ENCODE measurements around the gene MFN1.

MFN1 gene

GRCh38 chr3:179401561-179401960, 54.1 kb downstream of the MFN1 start:
- Histone ChIP-seq H3K27ac (ENCODE audit: insufficient read depth, low read depth, low read length, poor library complexity, severe bottlenecking) (no peak overlapping the region), H3K36me3 (ENCODE audit: control insufficient read depth, insufficient read depth, low read length) (no peaks in the 10 kb centered on the region), H3K9me3 (ENCODE audit: control insufficient read depth, low read length) (no peaks in the 10 kb centered on the region), H3K4me1 (ENCODE audit: control insufficient read depth, insufficient read depth, low read length) (no peaks in the 10 kb centered on the region), H3K4me3 (ENCODE audit: insufficient read depth, low read depth, low read length) (no peak overlapping the region), H3K27me3 (ENCODE audit: control insufficient read depth, insufficient read depth, low read length, poor library complexity, severe bottlenecking) (no peaks in the 10 kb centered on the region)
- WGBS, 2 experiments = 82 to 84% methylated on average over 3 of the region's 3 CpGs

GRCh38 chr3:179402963-179403362, 55.5 kb downstream of the MFN1 start:
- H3K27me3 ChIP-seq (ENCODE audit: control insufficient read depth, insufficient read depth, low read length, poor library complexity, severe bottlenecking) = no peaks in the 10 kb centered on the region
- H3K9me3 ChIP-seq (ENCODE audit: control insufficient read depth, low read length) = no peaks in the 10 kb centered on the region
- no peak overlapping the region for H3K27ac ChIP-seq (ENCODE audit: insufficient read depth, low read depth, low read length, poor library complexity, severe bottlenecking)
- 73 to 82% methylated on average over 4 to 5 of the region's 5 CpGs for WGBS, 2 experiments
- H3K4me1 ChIP-seq (ENCODE audit: control insufficient read depth, insufficient read depth, low read length) = no peaks in the 10 kb centered on the region
- H3K36me3 ChIP-seq (ENCODE audit: control insufficient read depth, insufficient read depth, low read length) = no peaks in the 10 kb centered on the region
- H3K4me3 ChIP-seq (ENCODE audit: insufficient read depth, low read depth, low read length) = no peak overlapping the region

- no peaks in the 10 kb centered on the region for H3K36me3 ChIP-seq (ENCODE audit: control insufficient read depth, insufficient read depth, low read length)
- H3K4me3 ChIP-seq (ENCODE audit: insufficient read depth, low read depth, low read length) = no peak overlapping the region
- no peaks in the 10 kb centered on the region for H3K27me3 ChIP-seq (ENCODE audit: control insufficient read depth, insufficient read depth, low read length, poor library complexity, severe bottlenecking)
- no peaks in the 10 kb centered on the region for H3K9me3 ChIP-seq (ENCODE audit: control insufficient read depth, low read length)
- WGBS, 2 experiments = 90% methylated on average over 2 of the region's 2 CpGs; no CpG with 5 or more reads in 1 of the 2 experiments
- no peaks in the 10 kb centered on the region for H3K4me1 ChIP-seq (ENCODE audit: control insufficient read depth, insufficient read depth, low read length)
- H3K27ac ChIP-seq (ENCODE audit: insufficient read depth, low read depth, low read length, poor library complexity, severe bottlenecking) = no peak overlapping the region
These were observed 56.8 kb downstream of the MFN1 start for GRCh38 chr3:179404307-179404706.

GRCh38 chr3:179410331-179410730, 62.8 kb downstream of the MFN1 start:
- Histone ChIP-seq H3K4me3 (ENCODE audit: insufficient read depth, low read depth, low read length) (no peak overlapping the region), H3K27ac (ENCODE audit: insufficient read depth, low read depth, low read length, poor library complexity, severe bottlenecking) (no peak overlapping the region), H3K27me3 (ENCODE audit: control insufficient read depth, insufficient read depth, low read length, poor library complexity, severe bottlenecking) (no peaks in the 10 kb centered on the region), H3K9me3 (ENCODE audit: control insufficient read depth, low read length) (no peaks in the 10 kb centered on the region), H3K36me3 (ENCODE audit: control insufficient read depth, insufficient read depth, low read length) (no peaks in the 10 kb centered on the region), H3K4me1 (ENCODE audit: control insufficient read depth, insufficient read depth, low read length) (no peaks in the 10 kb centered on the region)
- WGBS, 2 experiments = 87 to 92% methylated on average over 2 of the region's 2 CpGs

GRCh38 chr3:179410999-179411398, 63.5 kb downstream of the MFN1 start:
- Histone ChIP-seq H3K36me3 (ENCODE audit: control insufficient read depth, insufficient read depth, low read length) (no peaks in the 10 kb centered on the region), H3K27ac (ENCODE audit: insufficient read depth, low read depth, low read length, poor library complexity, severe bottlenecking) (no peak overlapping the region), H3K9me3 (ENCODE audit: control insufficient read depth, low read length) (no peaks in the 10 kb centered on the region), H3K4me1 (ENCODE audit: control insufficient read depth, insufficient read depth, low read length) (no peaks in the 10 kb centered on the region), H3K27me3 (ENCODE audit: control insufficient read depth, insufficient read depth, low read length, poor library complexity, severe bottlenecking) (no peaks in the 10 kb centered on the region), H3K4me3 (ENCODE audit: insufficient read depth, low read depth, low read length) (no peak overlapping the region)

GRCh38 chr3:179414804-179415203, 67.3 kb downstream of the MFN1 start:
- no peaks in the 10 kb centered on the region for H3K4me1 ChIP-seq (ENCODE audit: control insufficient read depth, insufficient read depth, low read length)
- no peak overlapping the region for H3K27ac ChIP-seq (ENCODE audit: insufficient read depth, low read depth, low read length, poor library complexity, severe bottlenecking)
- 92 to 100% methylated on average over 2 of the region's 2 CpGs for WGBS, 2 experiments
- H3K9me3 ChIP-seq (ENCODE audit: control insufficient read depth, low read length) = no peaks in the 10 kb centered on the region
- H3K27me3 ChIP-seq (ENCODE audit: control insufficient read depth, insufficient read depth, low read length, poor library complexity, severe bottlenecking) = no peaks in the 10 kb centered on the region
- peaks cover 9% of the 10 kb centered on the region for H3K36me3 ChIP-seq (ENCODE audit: control insufficient read depth, insufficient read depth, low read length)
- no peak overlapping the region for H3K4me3 ChIP-seq (ENCODE audit: insufficient read depth, low read depth, low read length)

GRCh38 chr3:179415377-179415776, 67.9 kb downstream of the MFN1 start:
- Histone ChIP-seq H3K4me3 (ENCODE audit: insufficient read depth, low read depth, low read length) (no peak overlapping the region), H3K27me3 (ENCODE audit: control insufficient read depth, insufficient read depth, low read length, poor library complexity, severe bottlenecking) (no peaks in the 10 kb centered on the region), H3K9me3 (ENCODE audit: control insufficient read depth, low read length) (no peaks in the 10 kb centered on the region), H3K4me1 (ENCODE audit: control insufficient read depth, insufficient read depth, low read length) (no peaks in the 10 kb centered on the region), H3K36me3 (ENCODE audit: control insufficient read depth, insufficient read depth, low read length) (peaks cover 9% of the 10 kb centered on the region), H3K27ac (ENCODE audit: insufficient read depth, low read depth, low read length, poor library complexity, severe bottlenecking) (no peak overlapping the region)
- WGBS, 2 experiments = 88 to 94% methylated on average over 2 to 4 of the region's 4 CpGs

- Histone ChIP-seq H3K36me3 (ENCODE audit: control insufficient read depth, insufficient read depth, low read length) (peaks cover 9% of the 10 kb centered on the region), H3K4me1 (ENCODE audit: control insufficient read depth, insufficient read depth, low read length) (no peaks in the 10 kb centered on the region), H3K9me3 (ENCODE audit: control insufficient read depth, low read length) (no peaks in the 10 kb centered on the region), H3K27me3 (ENCODE audit: control insufficient read depth, insufficient read depth, low read length, poor library complexity, severe bottlenecking) (no peaks in the 10 kb centered on the region), H3K4me3 (ENCODE audit: insufficient read depth, low read depth, low read length) (no peak overlapping the region), H3K27ac (ENCODE audit: insufficient read depth, low read depth, low read length, poor library complexity, severe bottlenecking) (no peak overlapping the region)
- WGBS, 2 experiments = no CpG with 5 or more reads among the region's 2 CpGs
These were observed 69.2 kb downstream of the MFN1 start for GRCh38 chr3:179416681-179417080.

- Histone ChIP-seq H3K27me3 (ENCODE audit: control insufficient read depth, insufficient read depth, low read length, poor library complexity, severe bottlenecking) (no peaks in the 10 kb centered on the region), H3K36me3 (ENCODE audit: control insufficient read depth, insufficient read depth, low read length) (peaks cover 9% of the 10 kb centered on the region), H3K4me1 (ENCODE audit: control insufficient read depth, insufficient read depth, low read length) (no peaks in the 10 kb centered on the region), H3K9me3 (ENCODE audit: control insufficient read depth, low read length) (no peaks in the 10 kb centered on the region), H3K4me3 (ENCODE audit: insufficient read depth, low read depth, low read length) (no peak overlapping the region), H3K27ac (ENCODE audit: insufficient read depth, low read depth, low read length, poor library complexity, severe bottlenecking) (no peak overlapping the region)
- 91 to 95% methylated on average over 3 of the region's 3 CpGs for WGBS, 2 experiments
These were observed 71.1 kb downstream of the MFN1 start for GRCh38 chr3:179418610-179419009.

GRCh38 chr3:179421500-179421899, 74.0 kb downstream of the MFN1 start:
- Histone ChIP-seq H3K4me3 (ENCODE audit: insufficient read depth, low read depth, low read length) (no peak overlapping the region), H3K27ac (ENCODE audit: insufficient read depth, low read depth, low read length, poor library complexity, severe bottlenecking) (no peak overlapping the region), H3K9me3 (ENCODE audit: control insufficient read depth, low read length) (no peaks in the 10 kb centered on the region), H3K36me3 (ENCODE audit: control insufficient read depth, insufficient read depth, low read length) (peaks cover 9% of the 10 kb centered on the region), H3K4me1 (ENCODE audit: control insufficient read depth, insufficient read depth, low read length) (no peaks in the 10 kb centered on the region), H3K27me3 (ENCODE audit: control insufficient read depth, insufficient read depth, low read length, poor library complexity, severe bottlenecking) (no peaks in the 10 kb centered on the region)
- 88 to 95% methylated on average over 2 of the region's 2 CpGs for WGBS, 2 experiments

GRCh38 chr3:179425075-179425474, 77.6 kb downstream of the MFN1 start:
- Histone ChIP-seq H3K4me3 (ENCODE audit: insufficient read depth, low read depth, low read length) (no peak overlapping the region), H3K36me3 (ENCODE audit: control insufficient read depth, insufficient read depth, low read length) (no peaks in the 10 kb centered on the region), H3K9me3 (ENCODE audit: control insufficient read depth, low read length) (no peaks in the 10 kb centered on the region), H3K4me1 (ENCODE audit: control insufficient read depth, insufficient read depth, low read length) (no peaks in the 10 kb centered on the region), H3K27me3 (ENCODE audit: control insufficient read depth, insufficient read depth, low read length, poor library complexity, severe bottlenecking) (no peaks in the 10 kb centered on the region), H3K27ac (ENCODE audit: insufficient read depth, low read depth, low read length, poor library complexity, severe bottlenecking) (no peak overlapping the region)
- 91 to 96% methylated on average over 6 of the region's 6 CpGs for WGBS, 2 experiments

All from ectodermal cell (in vitro differentiated cells).